Measurements from ENCODE around the gene C4orf51. TPM values are rescaled to one million over a fixed set of nuclear protein-coding genes. Genes with fewer than 3 reads are reported as not detected.

The C4orf51 gene
- total RNA-seq, 1 experiment from 2014 or later = not detected

Other genes starting within 250 kb of the C4orf51 start
- 19.5 and 28.9 TPM in 2 replicates for gene SMAD1, start 198.3 kb upstream of the C4orf51 start, total RNA-seq (2014; rRNA removed; shearing (Covaris generic))
- gene MMAA, start 60.8 kb upstream of the C4orf51 start, total RNA-seq (2014; rRNA removed; shearing (Covaris generic)) = 1.3 and 3.6 TPM in 2 replicates